GM12878 (cell line): ENCODE results near the gene FARS2. TPM values are rescaled to one million over a fixed set of nuclear protein-coding genes. Genes with fewer than 3 reads are reported as not detected.

ENCODE experiments used
- ATAC-seq: fragments of 200-7000 bp; cut with Tn5 transposase; 3 replicates; pipeline ENCODE4 v1.9.1; 2020; ENCODE audit warnings: mild to moderate bottlenecking, moderate library complexity
- BruUV-seq: library from RNA; stranded (reverse); fragments of 400-500 nt; replicated peaks from 2 replicates; lab custom pipeline; 2021; lab: Mats Ljungman, UMichigan
- CTCF ChIA-PET: fragments of 300-600 bp; sonication (Branson Sonifier 250); formaldehyde crosslinking; extraction: SDS; loops from one replicate; lab custom pipeline; 2021; ENCODE audit warnings: inconsistent platforms; lab: Yijun Ruan, JAX
- POLR2A ChIA-PET: fragments of 350-600 bp; formaldehyde crosslinking; extraction: SDS; loops from one replicate; lab custom pipeline; 2021; ENCODE audit warnings: inconsistent platforms; lab: Charles Lee
- RAD21 ChIA-PET: fragments of 300-600 bp; sonication (Branson Sonifier 250); formaldehyde crosslinking; loops from one replicate; lab custom pipeline; 2023; ENCODE audit warnings: antibody characterized with exemption; ENCODE audit not compliant: unreplicated experiment; lab: Charles Lee
- SMC1A ChIA-PET: fragments of 300-600 bp; sonication (Branson Sonifier 250); formaldehyde crosslinking; loops from one replicate; lab custom pipeline; 2023; ENCODE audit not compliant: unreplicated experiment, uncharacterized antibody; lab: Charles Lee
- DNase-seq: peaks from one replicate; pipeline ENCODE4 v3.0.0-alpha.2; 2011; ENCODE audit warnings: low read depth, low spot score
- FAIRE-seq: peaks from 3 replicates; lab custom pipeline; 2011; peaks lifted over from hg19 to GRCh38; lab: Jason Lieb, UNC
- H2AFZ ChIP-seq: 2 replicates; pipeline ENCODE4 v1.6.0; 2011; ENCODE audit warnings: low read depth, low read length, control low read depth; ENCODE audit not compliant: control insufficient read depth
- H3K27ac ChIP-seq: 2 replicates; pipeline ENCODE4 v1.5.1; 2011; ENCODE audit warnings: control low read depth; ENCODE audit not compliant: control insufficient read depth, insufficient read depth
- H3K27me3 ChIP-seq, 2 experiments: replicated peaks in 1 of 2; 2 replicates each; pipeline versions ENCODE4 v1.6.0 to v1.6.1; 2011; ENCODE audit warnings: low read length in 1 of 2; ENCODE audit not compliant: control insufficient read depth in 2 of 2, insufficient read depth in 2 of 2
- H3K36me3 ChIP-seq, 2 experiments: 2 replicates each; pipeline ENCODE4 v1.5.1; 2011; ENCODE audit warnings: low read length in 1 of 2; ENCODE audit not compliant: control insufficient read depth in 2 of 2, insufficient read depth in 2 of 2
- H3K4me1 ChIP-seq: 2 replicates; pipeline ENCODE4 v1.6.1; 2011; ENCODE audit warnings: mild to moderate bottlenecking, low read length, moderate library complexity, mixed read lengths; ENCODE audit not compliant: control insufficient read depth, insufficient read depth
- H3K4me2 ChIP-seq: 2 replicates; pipeline ENCODE4 v1.6.0; 2011; ENCODE audit warnings: control low read depth; ENCODE audit not compliant: control insufficient read depth, insufficient read depth
- H3K4me3 ChIP-seq: fragments of 200-600 bp; sonication (generic); 2 replicates; pipeline ENCODE4 v1.5.1; 2016
- H3K79me2 ChIP-seq: 2 replicates; pipeline ENCODE4 v1.6.0; 2011; ENCODE audit warnings: low read length; ENCODE audit not compliant: control insufficient read depth, insufficient read depth
- H3K9ac ChIP-seq: 2 replicates; pipeline ENCODE4 v1.8.0; 2011; ENCODE audit warnings: low read length, control low read depth, mixed read lengths; ENCODE audit not compliant: control insufficient read depth, insufficient read depth
- H3K9me3 ChIP-seq: replicated peaks from 3 replicates; pipeline ENCODE4 v1.5.1; 2011; ENCODE audit warnings: mild to moderate bottlenecking, low read length; ENCODE audit not compliant: control insufficient read depth, insufficient read depth
- H4K20me1 ChIP-seq: 2 replicates; pipeline ENCODE4 v1.6.0; 2011; ENCODE audit not compliant: control insufficient read depth, insufficient read depth
- SIX5 ChIP-seq: IDR thresholded peaks from 2 replicates; pipeline ENCODE4 v1.6.1; 2011; ENCODE audit warnings: mild to moderate bottlenecking, low read depth, low read length, moderate library complexity; ENCODE audit not compliant: severe bottlenecking
- SP1 ChIP-seq: IDR thresholded peaks from one replicate; pipeline ENCODE4 v1.6.1; 2011; ENCODE audit warnings: low read depth, low read length
- TAF1 ChIP-seq: IDR thresholded peaks from 2 replicates; pipeline ENCODE4 v1.6.1; 2011; ENCODE audit warnings: mild to moderate bottlenecking, low read depth, low read length, borderline replicate concordance
- WRNIP1 ChIP-seq: IDR thresholded peaks from 2 replicates; pipeline ENCODE4 v1.6.1; 2011; ENCODE audit warnings: low read depth, low read length, improper control_type of control experiment, borderline replicate concordance
- WGBS: methylation state at CpG from one replicate; pipeline ENCODE4 v1.1.6; 2016; ENCODE audit warnings: low lambda C conversion rate; ENCODE audit not compliant: insufficient replicate concordance, insufficient coverage; ENCODE audit errors: missing lambda C conversion rate; 5-methylcytosine and 5-hydroxymethylcytosine counted together
- in situ Hi-C: fragments of 300-500 bp; cut with MboI; formaldehyde crosslinking; loops from 9 replicates; pipeline ENCODE4 v1.14.3; 2018; ENCODE audit warnings: mixed read lengths
- intact Hi-C: fragments of 100-400 bp; cut with micrococcal nuclease; formaldehyde crosslinking; loops from one replicate; pipeline ENCODE4 v1.14.2; 2022; ENCODE audit not compliant: unreplicated experiment
- polyA plus RNA-seq, 11 experiments: library from polyadenylated mRNA; depleted of rRNA in 4 of 11; unstranded in 6 of 11; stranded (reverse) in 5 of 11; fragments of >200 nt; fragmentation: Nextera tagmentation in 4 of 11; fragmentation: Illumina TruSeq in 1 of 11; extraction: Ambion mirVana in 4 of 11; extraction: Trizol in 1 of 11; gene quantifications; 1 replicate in 1 of 11; 2 replicates in 10 of 11; pipeline versions ENCODE4 v1.2.1 to v1.2.3, GENCODE V29; 2011 to 2016; ENCODE audit warnings: inconsistent platforms in 2 of 11, missing spikeins in 2 of 11, low read depth in 1 of 11
- total RNA-seq, 4 experiments: library from RNA; depleted of rRNA in 3 of 4; stranded (reverse); fragments of >200 nt in 3 of 4; fragmentation: Illumina TruSeq in 1 of 4; extraction: Trizol in 1 of 4; gene quantifications; 2 replicates each; pipeline versions ENCODE4 v1.2.1 to v1.2.3, GENCODE V29; 2013 to 2021
- TF ChIP-seq, protein P1 (sequence below): fragments of 450-650 bp; IDR thresholded peaks from 2 replicates; pipeline ENCODE4 v1.6.1; 2016; ENCODE audit warnings: mild to moderate bottlenecking

The FARS2 gene
- total and polyA plus RNA-seq, 10 of the 15 experiments (the other 5 are each of a cell fraction or from before 2014, with no cell fraction given) = 16.8 to 46.7 (median 25.6) TPM

DNA sequence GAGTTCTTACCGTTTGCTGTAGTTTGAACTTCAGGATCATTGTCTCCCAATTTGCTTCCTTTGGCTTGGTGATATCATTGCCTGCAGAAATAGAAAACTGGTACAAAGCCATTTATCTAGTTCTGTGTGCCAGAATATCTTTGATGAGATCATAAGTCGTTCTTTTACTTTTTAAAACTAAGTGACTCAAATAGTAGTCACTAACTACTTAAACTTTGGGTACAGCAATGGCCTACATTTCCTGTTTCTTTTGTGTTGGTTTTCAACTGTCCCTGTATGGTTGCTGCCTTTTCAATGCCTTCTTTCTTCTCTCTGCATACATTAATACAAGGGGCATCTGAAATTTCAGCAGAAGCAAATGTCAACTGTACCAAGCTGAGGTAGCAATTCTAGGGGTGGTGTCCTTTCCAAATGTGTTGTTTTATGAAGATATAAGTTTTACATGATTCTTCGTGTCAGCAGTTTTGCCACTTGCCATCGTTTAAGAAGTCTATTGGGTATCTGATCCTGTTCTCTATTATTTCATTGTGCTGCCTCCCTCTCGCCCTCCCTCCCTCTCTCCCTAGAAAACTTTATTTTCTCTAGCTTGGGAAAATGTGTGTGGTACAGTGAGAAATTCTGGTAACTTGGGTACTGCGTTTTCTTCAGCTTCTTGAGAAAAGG is 238.5 kb downstream of the FARS2 start (continued):
- TF ChIP-seq SP1 = no peak
- TF ChIP-seq SIX5 = no peak
- TF ChIP-seq, protein P1, sequence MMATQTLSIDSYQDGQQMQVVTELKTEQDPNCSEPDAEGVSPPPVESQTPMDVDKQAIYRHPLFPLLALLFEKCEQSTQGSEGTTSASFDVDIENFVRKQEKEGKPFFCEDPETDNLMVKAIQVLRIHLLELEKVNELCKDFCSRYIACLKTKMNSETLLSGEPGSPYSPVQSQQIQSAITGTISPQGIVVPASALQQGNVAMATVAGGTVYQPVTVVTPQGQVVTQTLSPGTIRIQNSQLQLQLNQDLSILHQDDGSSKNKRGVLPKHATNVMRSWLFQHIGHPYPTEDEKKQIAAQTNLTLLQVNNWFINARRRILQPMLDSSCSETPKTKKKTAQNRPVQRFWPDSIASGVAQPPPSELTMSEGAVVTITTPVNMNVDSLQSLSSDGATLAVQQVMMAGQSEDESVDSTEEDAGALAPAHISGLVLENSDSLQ = no peak
- TF ChIP-seq, all 136 proteins: peak for 0

DNA sequence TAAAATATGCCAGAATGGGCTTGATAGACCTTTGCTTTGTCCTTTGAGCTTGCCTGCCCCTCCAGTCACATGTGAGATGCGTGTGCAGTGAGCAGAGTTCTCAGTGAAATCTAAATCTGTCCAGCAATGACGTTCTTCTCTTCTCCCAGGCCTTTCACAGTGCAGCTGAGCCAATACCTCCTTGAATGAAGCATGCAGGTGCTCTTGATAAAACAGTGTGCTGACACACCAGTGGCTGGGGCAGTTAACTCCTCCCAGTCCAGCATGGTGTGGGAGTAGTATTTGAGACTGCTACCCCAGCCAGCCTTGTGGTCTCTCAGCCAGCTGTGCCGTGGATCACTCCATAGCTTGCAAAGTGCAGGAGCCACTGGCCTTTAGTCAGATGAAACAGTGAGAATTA is 240.5 kb downstream of the FARS2 start:
- ATAC-seq (no peak), FAIRE-seq (no peak), DNase-seq (no peak)
- no peaks in the 10 kb centered on the region for H3K9me3 ChIP-seq
- ChIA-PET RAD21 (interaction anchor here (0.7 kb wide), 1 partner anchor 30 kb away, joined by 4 read pairs; no protein-coding TSS in a partner anchor), CTCF (interaction anchor here (1.2 to 1.8 kb wide), 2 partner anchors 18 to 31 kb away, joined by 3 to 8 read pairs; no protein-coding TSS in a partner anchor), SMC1A (interaction anchor here (0.8 to 1.0 kb wide), 4 partner anchors 9 to 482 kb away, joined by 3 to 4 read pairs (median 3); no protein-coding TSS in a partner anchor), POLR2A (interaction anchor here (1.4 kb wide), 1 partner anchor 11 kb away, joined by 4 read pairs; no protein-coding TSS in a partner anchor)
- no peak for TF ChIP-seq TAF1
- no peak for TF ChIP-seq WRNIP1
- H3K27me3 ChIP-seq = no peaks in the 10 kb centered on the region
- WGBS = 96% methylated on average over 3 of the region's 3 CpGs
- H3K4me3 ChIP-seq = no peak overlapping the region
- peaks cover 12% of the 10 kb centered on the region for H3K4me1 ChIP-seq
- H4K20me1 ChIP-seq = no peaks in the 10 kb centered on the region
- no peaks in the 10 kb centered on the region for H3K36me3 ChIP-seq
- H3K79me2 ChIP-seq = no peaks in the 10 kb centered on the region
- in situ Hi-C loops (no loop called here), intact Hi-C loops (no loop called here)
- no peak overlapping the region for H3K9ac ChIP-seq
- no TSS peak for BruUV-seq
- no peak overlapping the region for H2AFZ ChIP-seq
- H3K27ac ChIP-seq = no peak overlapping the region
- no peak overlapping the region for H3K4me2 ChIP-seq
